GM21423 (cell line): ENCODE measurements around the gene FOXE3.
A peak's percentile ranks its signal among the peaks of the same experiment; 100 is the strongest.

Source experiments
- ATAC-seq: cut with Tn5 transposase; IDR thresholded peaks from one replicate; pipeline ENCODE4 v1.9.1; 2021; ENCODE audit warnings: mild to moderate bottlenecking, moderate library complexity; ENCODE audit not compliant: unreplicated experiment

Gene FOXE3

DNA sequence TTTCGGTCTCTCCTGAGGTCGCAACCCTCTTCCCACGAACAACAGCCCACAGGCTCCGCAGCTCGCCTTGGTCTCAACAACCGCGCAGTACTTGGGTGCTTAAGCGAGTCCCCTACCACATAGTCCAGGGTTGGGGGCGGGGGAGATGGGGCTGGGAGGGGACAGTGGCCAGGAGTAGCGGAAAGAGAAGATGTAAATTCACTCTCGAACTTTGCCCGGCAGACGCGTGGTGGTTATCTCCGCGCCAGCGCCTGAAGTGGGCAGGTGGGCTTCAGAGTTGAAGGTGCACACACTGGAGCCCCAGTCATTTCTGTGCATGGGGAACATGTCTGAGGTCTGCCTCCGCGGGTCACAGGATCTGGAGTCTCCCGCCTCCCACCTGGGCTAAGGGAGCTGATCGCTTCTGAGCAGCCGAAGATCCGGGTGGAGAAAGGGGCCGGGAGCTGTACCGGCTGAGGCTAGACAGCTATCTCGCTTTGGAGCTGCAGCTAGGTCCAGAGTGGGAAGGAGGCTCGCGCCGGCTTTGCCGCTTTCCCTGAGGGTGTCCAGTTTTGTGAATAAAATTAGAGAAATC, 17.5 kb downstream of the FOXE3 start:
- ATAC-seq = no peak

DNA sequence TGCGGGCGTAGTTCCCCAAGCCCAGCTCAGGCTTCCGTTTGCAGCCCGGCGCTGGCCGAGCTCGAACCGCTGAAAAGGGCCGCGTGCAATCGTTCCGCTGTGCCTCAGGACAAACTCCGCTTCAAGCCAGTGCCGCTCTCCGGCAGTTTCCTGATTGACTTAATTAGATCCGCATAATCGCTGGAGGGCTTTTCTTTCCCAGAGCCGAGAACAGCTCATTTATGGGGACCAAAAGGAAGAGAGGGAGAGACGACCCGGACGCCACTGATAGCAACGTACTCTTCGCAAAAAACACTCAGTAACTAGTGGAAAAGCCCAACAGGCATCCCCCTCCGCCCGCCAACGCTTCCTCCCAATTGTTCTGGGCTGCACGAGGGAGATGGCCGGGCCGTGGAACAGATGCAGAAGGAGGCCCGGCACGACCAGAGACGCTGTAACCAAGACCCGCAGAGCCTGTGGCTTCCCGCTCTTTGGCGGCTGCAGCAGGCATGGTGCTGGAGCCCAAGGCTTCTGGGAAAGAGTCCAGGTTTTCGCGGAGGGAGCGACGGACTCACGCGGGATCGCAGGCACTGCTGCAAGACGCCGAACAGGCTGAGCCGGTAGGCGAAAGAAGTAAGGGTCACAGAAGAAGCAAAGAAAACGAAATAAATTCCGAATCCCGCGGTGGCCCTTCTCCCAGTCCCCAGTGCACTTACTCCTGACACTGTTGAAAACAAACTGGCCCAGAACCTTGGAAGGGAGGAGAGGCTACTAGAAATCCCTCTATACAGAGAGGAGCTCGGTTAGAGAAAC, 18.2 kb downstream of the FOXE3 start:
- ATAC-seq = no peak

DNA sequence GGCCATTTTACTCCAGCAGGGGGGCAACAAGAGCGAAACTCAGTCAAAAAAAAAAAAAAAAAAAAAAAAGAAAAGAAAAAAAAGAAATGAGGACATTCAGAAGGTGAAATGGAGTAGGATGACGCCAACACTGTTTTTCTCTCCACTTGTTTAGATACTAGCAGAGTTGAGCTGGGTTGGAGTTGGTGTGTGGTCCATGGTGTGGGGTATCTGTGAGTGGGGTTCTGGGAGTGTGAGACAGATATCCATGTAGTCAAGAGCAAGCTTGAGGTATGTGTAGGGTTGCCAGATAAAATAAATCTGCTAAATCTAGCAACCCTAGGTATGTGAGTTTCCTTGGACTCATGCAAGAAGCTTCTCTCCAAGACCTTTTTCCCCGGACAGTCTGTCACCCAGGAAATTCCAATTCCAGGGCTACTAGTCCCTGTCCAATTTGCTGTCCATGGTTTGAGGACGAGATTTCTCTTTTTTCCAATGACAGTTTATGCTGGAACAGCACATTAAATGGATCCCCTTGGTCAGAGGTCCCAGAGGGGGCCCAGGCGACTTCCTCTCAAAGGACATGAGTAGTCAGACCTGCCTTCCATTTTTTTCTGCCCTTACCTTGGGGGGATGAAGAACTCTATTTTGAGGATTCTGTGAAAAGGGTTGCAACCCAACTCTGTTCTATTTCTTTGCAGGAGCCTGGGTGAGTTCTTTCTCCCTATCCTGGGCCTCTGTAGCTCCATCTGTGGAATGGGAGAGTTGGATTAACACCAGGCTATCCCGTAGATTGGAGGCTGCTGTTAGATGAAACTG, 19.6 kb downstream of the FOXE3 start:
- no peak for ATAC-seq

- peak; percentile 42 for ATAC-seq
Measured at GRCh38 chr1:47436304-47436978, 20.4 kb downstream of the FOXE3 start.

DNA sequence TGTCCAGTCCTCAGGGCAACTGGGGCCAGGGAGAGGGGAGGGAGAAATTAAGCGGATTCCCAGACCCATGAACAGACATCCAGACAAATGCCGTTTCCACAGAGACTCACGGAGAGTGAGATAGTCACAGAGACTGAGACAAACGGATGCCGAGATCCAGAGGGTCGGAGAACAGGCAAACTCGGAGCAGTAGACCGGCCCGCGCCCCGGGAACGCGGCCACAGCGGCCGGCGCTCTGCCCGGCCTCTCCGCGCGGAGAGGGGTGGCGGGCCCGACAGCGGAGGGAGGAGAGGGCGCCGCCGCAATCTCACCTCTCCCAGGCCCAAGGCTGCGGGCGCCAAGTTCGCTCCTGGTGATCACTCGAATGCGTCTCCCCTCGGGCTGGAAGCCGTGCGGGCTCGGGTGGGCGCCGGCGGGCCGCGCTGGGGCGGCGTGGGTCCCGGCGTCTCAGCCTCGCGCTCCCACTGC, 20.9 kb downstream of the FOXE3 start:
- ATAC-seq = peak; percentile 3

GRCh38 chr1:47437447-47438164, 21.5 kb downstream of the FOXE3 start, which contains the start of gene FOXD2:
TSS of gene FOXD2 (plus strand) at chr1:47438044. CDS start at chr1:47438136, 92 bp downstream.
- peak; percentile 78 for ATAC-seq

DNA sequence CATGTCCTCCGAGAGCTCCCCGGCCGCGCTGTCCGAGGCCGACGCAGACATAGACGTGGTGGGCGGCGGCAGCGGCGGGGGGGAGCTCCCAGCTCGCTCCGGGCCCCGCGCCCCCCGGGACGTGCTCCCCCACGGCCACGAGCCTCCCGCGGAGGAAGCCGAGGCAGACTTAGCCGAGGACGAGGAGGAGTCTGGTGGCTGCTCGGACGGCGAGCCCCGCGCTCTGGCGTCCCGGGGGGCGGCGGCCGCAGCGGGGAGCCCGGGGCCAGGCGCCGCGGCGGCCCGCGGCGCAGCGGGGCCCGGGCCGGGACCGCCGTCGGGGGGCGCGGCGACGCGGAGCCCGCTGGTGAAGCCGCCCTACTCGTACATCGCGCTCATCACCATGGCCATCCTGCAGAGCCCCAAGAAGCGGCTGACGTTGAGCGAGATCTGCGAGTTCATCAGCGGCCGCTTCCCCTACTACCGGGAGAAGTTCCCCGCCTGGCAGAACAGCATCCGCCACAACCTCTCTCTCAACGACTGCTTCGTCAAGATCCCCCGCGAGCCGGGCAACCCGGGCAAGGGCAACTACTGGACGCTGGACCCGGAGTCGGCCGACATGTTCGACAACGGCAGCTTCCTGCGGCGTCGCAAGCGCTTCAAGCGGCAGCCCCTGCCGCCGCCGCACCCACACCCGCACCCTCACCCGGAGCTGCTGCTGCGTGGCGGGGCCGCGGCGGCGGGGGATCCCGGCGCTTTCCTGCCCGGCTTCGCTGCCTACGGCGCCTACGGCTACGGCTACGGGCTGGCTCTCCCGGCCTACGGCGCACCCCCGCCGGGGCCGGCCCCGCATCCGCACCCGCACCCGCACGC, 22.3 kb downstream of the FOXE3 start:
- no peak for ATAC-seq

GRCh38 chr1:47439017-47439818, 23.1 kb downstream of the FOXE3 start:
- ATAC-seq = no peak

DNA sequence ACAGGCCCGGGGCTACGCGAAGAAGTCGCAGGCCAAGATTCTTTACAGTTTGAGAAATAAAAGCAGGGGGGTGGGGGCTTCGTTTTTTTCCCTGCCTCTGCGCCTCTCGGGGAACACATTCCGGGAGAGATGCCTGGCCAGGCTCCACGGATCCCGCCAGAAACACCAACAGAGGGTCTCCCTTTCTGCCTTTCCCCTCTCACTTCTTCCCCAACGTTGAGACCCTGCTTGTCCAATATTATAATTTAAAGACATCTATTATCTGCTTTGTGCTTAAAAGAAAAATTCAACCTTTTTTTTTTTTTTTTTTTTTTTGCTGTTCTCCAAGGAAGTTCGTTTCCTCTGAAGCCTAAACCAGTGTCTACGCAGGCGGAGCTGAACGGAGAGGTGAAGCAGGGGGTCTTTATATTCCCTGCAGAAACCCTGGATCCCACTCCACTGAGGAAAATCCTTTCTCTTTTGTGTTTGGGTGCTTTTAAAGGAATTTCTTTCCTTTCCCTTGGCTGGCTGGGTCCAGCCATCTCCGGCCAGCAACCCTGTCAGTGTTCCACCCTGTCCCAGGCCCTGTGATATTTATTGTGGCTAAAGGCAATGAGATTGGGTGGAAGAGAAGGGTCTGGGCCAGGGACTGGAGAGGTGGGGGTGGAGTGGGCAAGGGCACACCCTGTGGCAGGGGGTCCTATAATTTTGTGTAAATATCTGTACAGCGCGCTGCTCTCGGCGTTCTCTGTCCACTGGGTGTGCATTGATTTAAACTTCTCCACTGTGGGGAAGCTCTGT, 23.9 kb downstream of the FOXE3 start:
- no peak for ATAC-seq

GRCh38 chr1:47440599-47441081, 24.6 kb downstream of the FOXE3 start:
- no peak for ATAC-seq

GRCh38 chr1:47441450-47442106, 25.5 kb downstream of the FOXE3 start:
- ATAC-seq = no peak

DNA sequence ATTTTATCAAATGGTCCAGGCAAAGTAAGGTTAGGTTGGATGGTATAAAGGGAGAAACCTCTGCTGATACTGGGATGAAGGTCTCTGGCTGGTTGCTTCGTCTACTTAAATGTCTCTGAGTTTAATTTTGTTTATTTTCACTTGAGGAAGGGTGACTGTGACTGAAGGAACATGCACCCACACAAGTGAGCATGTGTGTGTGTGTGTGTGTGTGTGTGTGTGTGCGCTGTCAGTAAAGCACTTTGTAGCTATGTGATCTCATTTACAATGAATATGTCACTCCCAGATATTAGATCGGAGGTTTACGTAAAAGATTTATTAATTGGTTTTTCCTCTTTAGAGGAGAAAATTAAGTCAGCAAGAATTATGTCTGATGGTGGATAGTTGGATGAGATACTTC, 26.1 kb downstream of the FOXE3 start:
- no peak for ATAC-seq

DNA sequence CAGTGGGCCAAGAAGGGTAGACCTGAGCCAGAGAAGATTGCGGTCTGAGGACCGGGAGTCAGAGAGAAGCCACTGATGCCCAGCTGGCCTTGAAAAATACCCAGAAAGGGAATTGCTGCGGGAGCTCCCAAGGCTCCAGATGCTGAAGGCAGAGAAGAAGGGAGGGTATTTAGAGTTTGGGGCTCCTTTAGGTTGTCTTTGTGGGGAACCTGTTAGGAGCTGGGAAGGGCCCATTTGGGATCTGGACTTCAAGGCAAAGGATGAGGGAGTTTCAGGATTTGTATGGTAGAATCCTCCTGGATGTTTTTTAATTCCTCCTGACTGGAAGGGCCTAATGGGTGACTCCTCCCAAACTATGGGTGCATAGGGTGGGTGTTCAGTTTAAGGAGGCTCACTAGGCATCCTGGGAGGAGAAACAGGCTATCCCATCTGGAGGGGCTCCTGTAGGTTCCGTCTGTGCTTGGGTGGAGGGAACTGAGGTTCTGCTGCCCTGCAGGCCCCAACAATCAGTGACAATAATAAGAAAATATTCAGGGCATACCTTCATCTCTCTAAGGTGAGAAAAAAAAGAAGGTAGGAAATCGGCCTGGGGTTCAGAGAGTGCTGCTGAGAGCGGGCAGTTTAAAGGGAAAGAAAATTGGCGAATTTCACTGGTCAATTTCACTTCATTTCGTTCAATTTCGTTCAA, 26.9 kb downstream of the FOXE3 start:
- ATAC-seq = no peak

DNA sequence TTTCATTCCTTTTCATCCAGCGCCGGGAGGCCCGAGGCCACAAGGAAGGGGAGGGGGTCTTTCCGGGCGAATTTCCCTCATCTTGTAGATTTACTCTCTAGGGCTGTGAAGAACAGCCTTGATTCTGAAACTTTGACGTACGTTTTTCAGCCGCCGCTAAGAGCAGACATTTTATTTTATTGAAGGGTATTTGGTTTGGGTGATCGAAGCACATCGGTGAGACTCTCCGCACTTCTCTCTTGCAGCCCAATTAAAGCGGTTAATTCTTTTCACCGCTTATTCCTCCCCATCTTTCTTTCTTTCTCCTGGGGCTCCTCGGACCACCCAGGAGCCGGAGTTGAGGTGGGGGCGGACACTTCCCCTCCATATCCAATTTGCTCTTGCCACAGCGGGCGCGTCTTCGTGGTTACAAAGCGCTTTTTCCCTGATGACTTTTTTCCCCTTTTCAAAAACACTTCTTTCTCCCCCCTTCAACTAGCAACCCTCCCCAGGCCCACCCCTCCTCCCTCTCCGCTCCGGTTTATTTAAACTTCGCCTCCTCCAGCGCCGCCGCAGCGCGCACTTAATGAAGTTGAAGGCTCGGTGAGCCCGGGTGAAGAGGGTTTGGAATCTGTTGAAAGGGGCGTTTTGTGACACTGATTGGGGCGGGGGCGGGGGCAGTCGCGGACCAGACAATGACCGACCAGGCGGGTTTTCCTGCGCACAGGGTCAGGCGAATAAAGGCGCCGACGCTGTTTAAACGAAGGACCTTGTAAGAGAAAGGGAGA, 27.6 kb downstream of the FOXE3 start:
- no peak for ATAC-seq

DNA sequence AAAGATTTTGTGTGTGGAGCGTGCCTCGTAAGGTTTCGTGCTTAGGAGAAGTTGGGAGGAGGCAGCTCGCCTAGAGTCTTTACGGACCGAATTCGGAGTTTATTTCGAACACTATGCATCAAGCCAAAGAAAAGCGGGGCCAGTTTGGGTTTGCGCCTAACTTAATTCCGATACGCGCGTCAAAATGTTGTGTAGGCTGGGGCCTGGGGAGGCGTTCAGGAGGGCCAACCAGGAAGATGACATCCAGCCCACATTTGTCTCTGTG, 28.1 kb downstream of the FOXE3 start:
- ATAC-seq = no peak
